ENCODE results near the gene KRT26.
"Not testable (repeated sequence)": the region's sequence is repeated elsewhere in the genome, so short reads cannot be mapped to it uniquely, and the experiment has no call there.

Gene KRT26, protein sequence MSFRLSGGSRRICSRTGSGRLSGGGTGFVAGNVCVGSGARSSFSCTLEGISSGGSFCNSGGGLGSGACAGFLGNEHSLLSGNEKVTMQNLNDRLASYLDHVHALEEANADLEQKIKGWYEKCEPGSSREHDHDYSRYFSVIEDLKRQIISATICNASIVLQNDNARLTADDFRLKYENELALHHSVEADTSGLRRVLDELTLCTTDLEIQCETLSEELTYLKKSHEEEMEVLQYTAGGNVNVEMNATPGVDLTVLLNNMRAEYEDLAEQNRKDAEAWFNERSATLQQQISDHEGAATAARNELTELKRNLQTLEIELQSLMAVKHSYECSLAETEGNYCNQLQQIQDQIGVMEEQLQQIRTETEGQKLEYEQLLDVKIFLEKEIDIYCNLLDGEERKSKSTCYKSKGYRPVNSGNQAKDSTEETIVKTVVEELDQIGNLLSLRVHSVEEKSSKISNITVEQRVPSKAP

DNA sequence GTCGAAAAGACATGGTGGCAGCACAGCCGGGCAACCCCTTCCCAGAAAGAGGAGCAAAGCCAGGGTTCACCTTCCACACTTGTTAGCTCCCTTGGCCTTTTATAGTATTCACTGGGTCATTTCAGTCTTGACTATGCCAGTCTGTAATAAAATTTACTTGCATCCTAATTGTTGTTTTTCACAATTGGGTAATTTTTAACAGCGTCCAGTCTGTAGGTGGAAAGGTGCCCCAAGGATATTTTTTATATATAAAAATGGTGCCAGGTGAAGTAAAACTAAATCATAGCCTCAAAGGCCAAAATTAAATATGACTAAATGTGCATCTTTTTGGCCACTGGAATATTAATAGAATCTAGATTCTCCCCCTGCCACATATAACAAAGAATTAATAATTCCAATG, at the start of gene KRT26:
TSS of gene KRT26 (minus strand) at position 101 of the 400 bp plus-strand sequence. CDS start at position 13, 88 bp downstream.
- DNase-seq (ENCODE audit: low spot score), result no peak

DNA sequence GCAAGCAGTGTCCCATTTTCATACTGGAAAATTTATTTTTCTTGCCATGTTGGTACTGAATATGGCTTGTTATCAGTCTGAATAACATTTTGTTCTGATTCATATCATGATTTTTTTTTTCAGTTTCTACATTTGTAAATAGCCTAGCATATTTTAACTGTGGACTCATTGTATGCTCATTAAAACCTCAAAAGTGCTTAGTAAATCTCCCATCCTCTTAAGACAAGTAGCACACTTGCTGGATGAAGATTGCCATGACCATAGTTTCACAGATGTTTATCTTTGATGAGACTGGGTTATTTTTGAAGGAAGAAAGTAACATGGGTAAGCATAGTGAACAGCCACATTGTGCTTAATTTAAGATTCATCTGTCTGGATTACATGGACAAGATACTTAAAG, 49.5 kb upstream of the KRT26 start:
- no peak for DNase-seq (ENCODE audit: low spot score)

GRCh38 chr17:40820228-40820838, 48.3 kb upstream of the KRT26 start:
- DNase-seq (ENCODE audit: low spot score), result no peak

- peak; percentile 18 for DNase-seq (ENCODE audit: low spot score)
Measured at GRCh38 chr17:40819528-40820125, 47.6 kb upstream of the KRT26 start.

DNA sequence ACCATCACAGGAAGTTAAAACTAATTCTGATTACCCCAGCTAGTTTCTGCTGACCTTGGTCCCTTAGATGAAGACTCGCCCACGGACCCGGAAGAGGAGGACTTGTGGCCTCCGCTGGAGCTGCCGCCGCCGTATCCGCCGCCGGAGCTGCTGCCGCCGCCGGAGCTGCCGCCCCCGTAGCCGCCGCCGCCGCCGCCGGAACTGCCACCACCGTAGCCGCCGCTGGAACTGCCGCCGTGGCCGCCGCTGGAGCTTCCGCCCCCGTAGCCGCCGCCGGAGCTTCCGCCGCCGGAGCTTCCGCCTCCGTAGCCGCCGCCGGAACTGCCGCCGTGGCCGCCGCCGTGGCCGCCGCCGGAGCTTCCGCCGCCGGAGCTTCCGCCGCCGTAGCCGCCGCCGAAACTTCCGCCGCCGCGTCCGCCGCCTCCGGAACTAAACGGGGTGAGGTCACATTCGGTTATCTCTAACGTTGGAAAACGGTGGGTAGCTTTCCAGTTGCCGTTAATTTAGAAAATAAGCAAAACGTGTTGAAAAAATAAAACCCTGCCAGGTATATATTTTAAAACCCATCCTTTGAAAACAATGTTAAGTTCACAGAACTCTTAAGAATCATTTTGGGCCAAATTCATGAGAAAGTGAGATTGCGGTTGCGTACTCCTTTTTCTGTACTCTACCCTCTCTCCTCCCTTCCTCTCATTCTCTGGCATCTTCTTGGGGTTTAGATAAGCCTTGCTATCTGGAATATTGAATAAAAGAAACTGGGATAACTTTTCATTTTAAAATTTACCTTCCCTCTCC, 46.9 kb upstream of the KRT26 start:
- peak; percentile 70 for DNase-seq (ENCODE audit: low spot score)

DNA sequence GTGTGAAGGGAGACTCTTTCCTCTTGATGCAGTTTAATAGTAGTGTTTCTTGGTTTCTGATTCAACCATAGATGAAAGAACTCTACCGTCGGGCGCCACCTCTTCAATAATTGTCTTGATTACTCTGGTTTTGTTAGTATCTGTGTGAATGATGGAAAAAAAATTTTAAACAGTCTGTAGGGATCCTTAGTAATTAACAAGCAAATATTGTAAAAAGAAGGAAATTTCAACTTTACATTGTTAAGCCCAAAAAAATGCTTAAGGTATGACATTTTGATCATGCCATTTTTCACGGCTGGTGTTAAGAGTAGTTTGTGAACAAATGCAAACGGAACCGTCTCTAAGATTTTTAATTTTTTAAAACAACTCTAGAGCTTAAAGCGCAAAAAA, 46.3 kb upstream of the KRT26 start:
- DNase-seq (ENCODE audit: low spot score), result no peak

- no peak for DNase-seq (ENCODE audit: low spot score)
Measured at GRCh38 chr17:40817103-40817682, 45.2 kb upstream of the KRT26 start.

GRCh38 chr17:40816569-40816968, 44.6 kb upstream of the KRT26 start:
- DNase-seq (ENCODE audit: low spot score), result no peak

DNA sequence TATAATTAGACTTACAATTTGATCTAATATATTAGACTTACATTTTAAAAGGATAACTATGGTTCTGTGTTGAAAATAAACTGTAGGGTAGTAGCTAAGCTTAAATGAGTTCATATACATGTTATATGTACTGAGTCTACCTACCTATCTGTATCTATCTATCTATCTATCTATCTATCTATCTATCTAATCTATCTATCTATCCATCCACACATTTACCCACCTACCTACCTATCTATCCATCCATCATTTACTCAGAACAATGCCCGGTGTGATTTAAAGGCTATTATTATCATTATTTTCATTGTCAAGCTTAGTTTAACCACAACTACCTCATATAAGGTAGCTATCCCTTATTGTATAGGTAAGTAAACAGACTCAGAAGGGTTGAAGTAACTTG, 43.4 kb upstream of the KRT26 start:
- DNase-seq (ENCODE audit: low spot score), result no peak

DNA sequence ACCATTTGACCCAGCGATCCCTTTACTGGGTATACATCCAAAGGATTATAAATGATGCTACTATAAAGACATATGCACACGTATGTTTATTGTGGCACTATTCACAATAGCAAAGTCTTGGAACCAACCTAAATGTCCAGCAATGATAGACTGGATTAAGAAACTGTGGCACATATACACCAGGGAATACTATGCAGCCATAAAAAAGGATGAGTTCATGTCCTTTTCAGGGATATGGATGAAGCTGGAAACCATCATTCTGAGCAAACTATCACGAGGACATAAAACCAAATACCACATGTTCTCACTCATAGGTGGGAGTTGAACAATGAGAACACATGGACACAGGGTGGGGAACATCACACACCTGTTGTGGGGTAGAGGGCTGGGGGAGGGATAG, 42.7 kb upstream of the KRT26 start:
- DNase-seq (ENCODE audit: low spot score), result not testable (repeated sequence)

DNA sequence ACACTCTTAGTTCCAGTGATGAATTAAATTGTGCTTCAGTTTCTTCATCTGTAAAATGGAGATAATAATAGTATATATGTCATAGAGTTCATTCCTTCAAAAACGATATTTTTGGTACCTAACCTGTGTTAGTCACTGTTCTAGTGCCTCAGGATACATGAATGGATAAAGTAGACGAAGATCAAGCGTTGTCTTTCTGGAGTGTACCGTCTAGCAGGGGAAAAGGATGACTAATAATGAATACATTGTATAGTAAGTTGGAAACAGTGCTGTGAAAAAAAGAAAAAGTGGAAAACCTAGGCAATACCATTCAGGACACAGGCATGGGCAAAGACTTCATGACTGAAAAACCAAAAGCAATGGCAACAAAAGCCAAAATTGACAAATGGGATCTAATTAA, 41.8 kb upstream of the KRT26 start:
- no peak for DNase-seq (ENCODE audit: low spot score)

DNA sequence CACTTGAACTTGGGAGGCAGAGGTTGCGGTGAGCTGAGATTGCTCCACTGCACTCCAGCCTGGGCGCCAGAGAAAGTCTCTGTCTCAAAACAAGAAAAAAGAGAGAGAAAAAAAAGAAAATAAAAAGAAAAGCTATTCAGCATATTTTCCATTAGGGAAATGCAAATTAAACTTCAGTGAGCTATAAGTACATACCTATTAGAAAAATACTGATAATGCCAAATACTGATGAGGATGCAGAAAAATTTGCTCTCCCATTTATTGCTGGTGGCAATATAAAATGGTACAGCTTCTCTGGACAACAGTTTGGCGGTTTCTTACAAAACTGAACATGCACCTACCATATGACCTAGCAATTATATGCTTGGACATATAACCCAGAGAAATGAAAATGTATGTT, 40.6 kb upstream of the KRT26 start:
- DNase-seq (ENCODE audit: low spot score), result no peak

- no peak for DNase-seq (ENCODE audit: low spot score)
Measured at GRCh38 chr17:40810494-40810893, 38.5 kb upstream of the KRT26 start.

DNA sequence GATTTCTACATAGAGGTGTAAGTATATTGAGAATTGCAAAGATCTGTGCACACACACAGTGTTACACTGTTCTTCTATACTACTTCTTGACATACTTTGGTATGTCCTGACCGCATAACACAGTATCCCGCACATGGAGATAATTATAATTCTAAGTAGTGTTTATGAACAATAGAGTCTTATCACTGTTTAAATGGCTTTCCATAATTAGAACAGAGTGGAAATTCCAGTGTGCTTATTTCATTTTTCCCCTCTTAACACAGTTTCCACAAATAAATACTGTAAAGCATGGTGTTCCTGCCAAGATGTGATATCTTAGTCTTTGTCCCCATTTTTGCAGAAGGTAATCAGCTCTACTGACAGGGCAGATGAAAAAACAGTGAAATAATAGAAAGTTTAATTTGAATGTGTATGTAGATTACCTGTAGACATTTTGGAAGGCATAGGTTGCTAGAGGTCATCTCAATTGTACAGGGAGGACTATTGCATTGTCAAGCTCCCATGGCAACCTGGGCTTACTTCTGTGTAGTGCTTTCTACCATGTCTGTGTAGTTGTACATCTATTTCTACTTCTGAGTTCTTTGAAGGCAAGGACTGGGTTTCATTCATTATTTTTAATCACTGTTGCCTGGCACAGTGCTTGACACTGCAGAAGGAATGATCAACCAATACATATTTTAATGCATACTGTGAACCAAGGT, 37.9 kb upstream of the KRT26 start:
- DNase-seq (ENCODE audit: low spot score), result no peak

DNA sequence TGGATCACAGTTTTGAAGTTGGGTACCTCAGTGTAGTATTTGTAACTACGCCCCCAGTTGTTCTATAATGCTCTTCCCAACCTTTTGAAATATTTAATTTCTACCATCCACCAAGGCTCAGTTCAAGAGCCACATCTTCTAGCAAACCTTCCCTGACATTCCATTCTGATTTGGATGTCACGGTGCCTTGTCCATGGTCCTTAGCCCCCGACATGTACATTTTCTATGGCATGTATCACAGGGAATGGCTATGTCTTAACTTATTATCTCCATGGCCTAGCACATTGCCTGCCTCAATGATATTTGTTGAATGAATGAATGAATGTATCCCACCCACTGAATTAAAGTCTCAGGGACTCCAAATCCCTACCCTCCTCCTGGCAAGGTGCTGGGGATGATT, 34.1 kb upstream of the KRT26 start:
- no peak for DNase-seq (ENCODE audit: low spot score)

- peak; percentile 28 for DNase-seq (ENCODE audit: low spot score)
Measured at GRCh38 chr17:40803617-40804082, 31.6 kb upstream of the KRT26 start.

DNA sequence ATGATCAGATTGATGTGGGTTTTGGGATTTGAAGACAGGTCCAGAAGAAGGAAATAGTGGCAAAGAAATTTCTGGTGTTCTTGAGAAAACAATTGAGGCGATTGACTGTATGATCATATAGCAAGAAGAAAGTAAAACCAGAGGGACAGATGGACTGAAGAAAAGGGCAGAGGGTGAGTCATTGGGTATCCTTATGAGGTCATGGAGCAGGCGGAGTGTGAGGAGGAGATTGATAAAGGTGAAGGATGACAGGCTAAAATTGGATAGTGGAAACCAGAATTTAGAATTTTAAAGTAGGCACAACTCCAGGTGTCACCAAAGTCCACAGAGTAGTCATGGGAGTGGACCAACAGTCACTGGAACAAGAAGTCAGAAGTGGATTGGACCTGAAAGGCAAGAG, 29.2 kb upstream of the KRT26 start:
- no peak for DNase-seq (ENCODE audit: low spot score)

GRCh38 chr17:40800381-40800780, 28.4 kb upstream of the KRT26 start:
- no peak for DNase-seq (ENCODE audit: low spot score)

DNA sequence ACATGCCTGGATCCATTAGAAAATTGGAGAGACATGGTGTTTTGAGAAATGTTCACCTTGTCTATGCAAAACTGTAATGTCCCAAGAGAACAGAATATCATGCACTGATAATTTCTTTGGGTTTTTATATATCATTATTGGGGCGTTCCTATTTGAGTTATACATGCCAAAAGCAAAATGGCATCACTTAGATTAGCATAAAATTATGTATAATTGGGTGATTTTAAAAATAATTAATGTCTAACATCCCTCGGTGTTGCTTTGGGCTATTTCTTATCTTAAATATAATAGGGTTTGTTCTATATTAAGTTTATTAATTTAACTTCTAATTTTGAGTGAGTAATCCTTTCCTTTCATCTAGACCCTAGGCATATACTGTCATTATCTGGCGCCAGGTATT, 27.9 kb upstream of the KRT26 start, which contains the start of gene KRT28:
TSS of gene KRT28 (minus strand) at position 101 of the 400 bp plus-strand sequence. CDS start at position 35, 66 bp downstream.
- no peak for DNase-seq (ENCODE audit: low spot score)

DNA sequence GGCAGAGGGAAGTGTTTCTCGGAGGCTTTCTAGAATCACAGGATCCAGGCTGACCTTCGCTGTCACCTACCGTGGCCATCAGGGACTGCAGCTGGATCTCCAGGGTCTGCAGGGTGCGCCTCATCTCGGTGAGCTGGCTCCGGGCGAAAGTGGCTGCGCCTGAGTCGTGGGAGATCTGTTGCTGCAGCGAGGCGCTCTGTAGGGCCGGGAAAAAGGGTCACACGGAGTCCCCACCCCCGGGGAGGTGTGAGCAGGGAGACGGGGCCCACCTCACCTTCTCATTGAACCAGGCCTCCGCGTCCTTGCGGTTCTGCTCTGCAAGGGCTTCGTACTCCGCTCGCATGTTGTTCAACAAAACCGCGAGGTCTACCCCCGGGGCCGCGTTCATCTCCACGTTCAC, 24.8 kb upstream of the KRT26 start:
- DNase-seq (ENCODE audit: low spot score), result no peak

GRCh38 chr17:40795019-40795667, 23.1 kb upstream of the KRT26 start:
- DNase-seq (ENCODE audit: low spot score), result no peak

Data from globus pallidus (tissue), 1 donor.